ENCODE results near the gene ACAA1.

ACAA1 gene

DNA sequence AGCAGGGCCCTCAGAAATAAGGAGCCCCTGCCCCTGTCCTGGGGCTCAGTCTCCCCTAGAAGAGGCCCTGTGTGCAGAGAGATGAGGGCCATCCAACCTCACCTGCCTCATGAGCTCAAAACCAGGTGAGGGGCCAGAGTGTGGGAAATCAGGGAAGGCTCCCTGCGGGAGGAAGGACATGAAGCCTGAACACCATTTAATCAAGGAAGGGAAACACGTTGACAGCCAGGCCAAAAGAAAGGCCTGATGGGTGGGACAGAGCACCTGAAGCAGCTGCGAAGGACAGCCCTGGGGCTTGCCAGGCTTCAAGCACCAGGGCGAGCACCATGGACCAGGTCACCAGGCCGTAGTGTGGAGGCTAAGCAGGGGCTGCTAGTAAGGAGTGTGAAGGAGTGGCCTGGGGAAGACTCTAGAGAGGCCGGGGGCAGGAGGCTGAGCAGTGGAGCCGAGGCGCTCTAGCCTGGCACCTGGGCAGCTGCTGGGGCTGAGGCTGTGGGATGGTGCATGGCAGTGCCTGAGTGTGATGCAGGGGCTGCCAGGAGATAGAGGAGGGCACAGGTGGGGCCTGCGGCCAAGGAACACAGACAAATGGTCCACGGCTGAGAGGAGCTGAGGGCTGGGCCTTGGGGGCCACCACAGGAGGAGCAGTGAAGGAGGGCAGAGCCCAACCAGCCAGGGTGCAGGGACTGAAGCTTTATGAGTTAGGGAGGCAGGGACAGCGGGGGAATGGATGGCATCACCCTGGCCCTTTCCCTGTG lies 16.1 kb downstream of the ACAA1 start:
- Mint-ChIP-seq H3K4me1 (no peaks in the 10 kb centered on the region), H3K27ac (no peak overlapping the region), H3K27me3 (ENCODE audit: low read depth, poor library complexity) (peaks cover 3% of the 10 kb centered on the region), H3K36me3 (ENCODE audit: low read depth) (peaks cover 34% of the 10 kb centered on the region), H3K4me3 (no peak overlapping the region), H3K9me3 (no peaks in the 10 kb centered on the region)
- TF ChIP-seq, protein P1, sequence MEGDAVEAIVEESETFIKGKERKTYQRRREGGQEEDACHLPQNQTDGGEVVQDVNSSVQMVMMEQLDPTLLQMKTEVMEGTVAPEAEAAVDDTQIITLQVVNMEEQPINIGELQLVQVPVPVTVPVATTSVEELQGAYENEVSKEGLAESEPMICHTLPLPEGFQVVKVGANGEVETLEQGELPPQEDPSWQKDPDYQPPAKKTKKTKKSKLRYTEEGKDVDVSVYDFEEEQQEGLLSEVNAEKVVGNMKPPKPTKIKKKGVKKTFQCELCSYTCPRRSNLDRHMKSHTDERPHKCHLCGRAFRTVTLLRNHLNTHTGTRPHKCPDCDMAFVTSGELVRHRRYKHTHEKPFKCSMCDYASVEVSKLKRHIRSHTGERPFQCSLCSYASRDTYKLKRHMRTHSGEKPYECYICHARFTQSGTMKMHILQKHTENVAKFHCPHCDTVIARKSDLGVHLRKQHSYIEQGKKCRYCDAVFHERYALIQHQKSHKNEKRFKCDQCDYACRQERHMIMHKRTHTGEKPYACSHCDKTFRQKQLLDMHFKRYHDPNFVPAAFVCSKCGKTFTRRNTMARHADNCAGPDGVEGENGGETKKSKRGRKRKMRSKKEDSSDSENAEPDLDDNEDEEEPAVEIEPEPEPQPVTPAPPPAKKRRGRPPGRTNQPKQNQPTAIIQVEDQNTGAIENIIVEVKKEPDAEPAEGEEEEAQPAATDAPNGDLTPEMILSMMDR (IDR thresholded peaks at IDR 0.05): no peak
- no peak for DNase-seq

DNA sequence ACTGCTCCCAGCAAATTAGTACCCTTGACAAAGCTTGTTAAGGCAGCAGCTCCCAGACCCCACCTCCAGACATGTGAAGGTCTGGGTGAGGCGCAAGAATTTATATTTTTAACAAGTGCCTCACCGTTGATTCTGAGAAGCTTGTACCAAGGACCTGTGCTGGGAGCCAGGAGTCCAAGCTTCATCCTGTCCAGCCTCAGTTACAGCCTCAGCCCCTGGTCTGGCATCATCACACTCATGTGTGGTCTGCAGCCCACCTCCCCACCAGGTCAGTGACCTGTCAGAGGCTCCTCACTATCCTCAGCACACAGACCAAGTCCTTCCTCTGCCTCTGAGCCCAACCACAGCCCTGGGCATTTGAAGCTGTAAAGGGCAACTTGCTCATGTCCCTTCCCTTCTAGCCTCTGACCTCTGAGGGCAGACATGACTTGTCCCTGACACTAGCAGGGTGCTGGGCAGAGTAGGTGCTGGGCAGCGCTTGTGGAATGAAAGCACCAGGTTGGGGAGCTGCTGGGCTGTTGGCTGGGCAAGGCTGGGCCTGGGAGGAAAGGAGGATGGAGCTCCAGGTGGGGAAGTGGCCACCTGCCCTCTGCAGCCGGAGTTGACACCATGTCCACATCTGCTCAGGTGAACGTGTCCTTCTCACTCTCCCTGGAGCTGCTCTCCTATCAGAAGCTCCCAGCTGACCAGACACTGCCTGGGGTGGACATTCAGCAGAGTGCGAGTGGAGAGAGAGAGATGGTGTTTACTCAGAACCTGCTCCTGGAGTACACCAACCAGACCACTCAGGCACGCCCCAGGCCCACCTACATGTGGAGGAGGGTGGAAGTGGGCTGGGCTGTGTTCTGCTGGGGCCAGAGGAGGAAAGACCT lies 16.9 kb downstream of the ACAA1 start:
- Mint-ChIP-seq H3K36me3 (ENCODE audit: low read depth) (peaks cover 26% of the 10 kb centered on the region), H3K4me3 (no peak overlapping the region), H3K27ac (no peak overlapping the region), H3K4me1 (peaks cover 3% of the 10 kb centered on the region), H3K9me3 (no peaks in the 10 kb centered on the region), H3K27me3 (ENCODE audit: low read depth, poor library complexity) (peaks cover 6% of the 10 kb centered on the region)
- DNase-seq: no peak
- TF ChIP-seq, protein P1 (IDR thresholded peaks at IDR 0.05): no peak

- peaks cover 17% of the 10 kb centered on the region for H3K36me3 Mint-ChIP-seq (ENCODE audit: low read depth)
- H3K4me1 Mint-ChIP-seq: peaks cover 7% of the 10 kb centered on the region
- no peak overlapping the region for H3K27ac Mint-ChIP-seq
- H3K27me3 Mint-ChIP-seq (ENCODE audit: low read depth, poor library complexity): peaks cover 6% of the 10 kb centered on the region
- no peaks in the 10 kb centered on the region for H3K9me3 Mint-ChIP-seq
- no peak for DNase-seq
- TF ChIP-seq, protein P1 (IDR thresholded peaks at IDR 0.05): no peak
- no peak overlapping the region for H3K4me3 Mint-ChIP-seq
Measured at GRCh38 chr3:38119248-38119544, 17.7 kb downstream of the ACAA1 start.

DNA sequence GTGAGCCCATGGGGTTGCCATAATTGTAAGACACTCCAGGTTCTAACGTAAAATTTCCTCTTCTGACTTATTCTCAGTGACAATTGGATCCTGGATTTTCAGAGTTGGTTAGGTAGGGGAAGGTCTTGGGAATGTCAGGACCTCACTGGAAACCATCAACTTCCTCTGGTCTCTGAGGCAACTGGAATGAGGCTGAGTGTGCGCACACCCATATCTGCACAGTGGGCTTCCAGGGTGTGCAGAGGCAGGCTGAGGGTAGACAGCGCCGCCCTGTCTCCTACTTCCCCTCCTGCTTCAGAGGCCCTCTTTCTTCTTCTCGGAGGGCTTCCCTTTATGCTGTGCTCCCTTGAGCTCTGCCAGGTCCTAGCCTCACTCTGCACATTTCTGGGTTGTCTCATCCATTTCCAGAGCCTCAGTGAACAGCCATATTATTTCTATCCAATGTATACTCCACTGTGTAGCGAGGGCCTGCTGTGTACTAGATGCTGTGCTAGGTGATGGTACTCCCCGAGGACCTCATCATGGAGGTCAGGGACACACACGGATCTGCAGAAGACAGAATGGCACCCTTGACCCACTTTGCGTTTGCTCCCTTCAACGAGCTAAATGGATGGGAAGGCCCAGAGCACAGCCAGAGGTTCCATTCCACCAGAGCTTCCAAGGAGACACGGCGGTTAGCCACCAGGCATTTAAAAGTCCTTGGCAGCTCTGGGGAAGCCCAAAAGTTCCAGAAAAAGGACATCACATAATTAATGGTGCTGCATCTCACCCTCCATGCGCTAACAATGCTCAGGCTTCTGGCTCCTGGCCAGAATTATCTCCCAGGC lies 18.3 kb downstream of the ACAA1 start:
- H3K4me3 Mint-ChIP-seq: no peak overlapping the region
- peaks cover 6% of the 10 kb centered on the region for H3K27me3 Mint-ChIP-seq (ENCODE audit: low read depth, poor library complexity)
- no peaks in the 10 kb centered on the region for H3K9me3 Mint-ChIP-seq
- no peak for DNase-seq
- TF ChIP-seq, protein P1 (IDR thresholded peaks at IDR 0.05): no peak
- H3K4me1 Mint-ChIP-seq: peaks cover 7% of the 10 kb centered on the region
- peaks cover 16% of the 10 kb centered on the region for H3K36me3 Mint-ChIP-seq (ENCODE audit: low read depth)
- H3K27ac Mint-ChIP-seq: no peak overlapping the region

DNA sequence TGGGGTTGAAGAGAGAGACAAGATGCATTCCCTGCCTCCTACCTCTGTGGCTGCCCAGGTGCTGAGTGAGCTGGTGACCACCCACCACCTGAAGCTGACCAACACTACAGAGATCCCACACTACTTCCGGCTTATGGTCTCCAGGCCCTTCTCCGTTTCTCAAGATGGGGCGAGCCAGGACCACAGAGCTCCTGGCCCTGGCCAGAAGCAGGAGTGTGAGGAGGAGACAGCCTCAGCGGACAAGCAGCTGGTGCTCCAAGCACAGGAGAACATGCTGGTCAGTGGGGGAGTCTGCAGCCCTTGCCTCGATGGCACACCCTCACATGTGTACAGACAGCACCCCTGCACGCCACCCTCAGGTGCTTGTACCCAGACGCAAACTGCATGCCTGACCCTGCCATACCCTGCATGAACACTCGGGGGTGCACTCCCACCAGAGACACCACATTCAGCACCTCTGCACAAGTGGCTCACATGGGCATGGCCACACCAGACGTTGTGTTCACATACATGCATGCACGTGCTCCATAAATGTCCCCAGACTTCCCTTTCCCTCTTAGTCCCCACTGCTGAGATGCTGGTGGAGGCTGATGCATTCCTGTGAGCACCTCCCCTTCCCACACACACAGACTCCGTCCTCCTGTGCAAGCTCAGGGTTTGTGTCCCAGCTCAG lies 19.0 kb downstream of the ACAA1 start:
- peak; percentile 37 for DNase-seq
- H3K9me3 Mint-ChIP-seq: no peaks in the 10 kb centered on the region
- TF ChIP-seq, protein P1 (IDR thresholded peaks at IDR 0.05): peak; percentile 44
- no peak overlapping the region for H3K4me3 Mint-ChIP-seq
- peaks cover 11% of the 10 kb centered on the region for H3K36me3 Mint-ChIP-seq (ENCODE audit: low read depth)
- peaks cover 7% of the 10 kb centered on the region for H3K4me1 Mint-ChIP-seq
- no peak overlapping the region for H3K27ac Mint-ChIP-seq
- peaks cover 6% of the 10 kb centered on the region for H3K27me3 Mint-ChIP-seq (ENCODE audit: low read depth, poor library complexity)

Measured in nephron progenitor cell (in vitro differentiated cells).